Mesenchymal stem cell (in vitro differentiated cells and primary cell): Measurements from ENCODE around the gene GFAP.

ENCODE experiments used
- DNase-seq: peaks from one replicate; pipeline ENCODE4 v3.0.0-alpha.2; 2013
- H2AFZ ChIP-seq: one replicate; pipeline ENCODE4 v1.6.1; 2013; ENCODE audit warnings: low read depth, mild to moderate bottlenecking, control low read depth, inconsistent platforms, low read length, moderate library complexity
- H2AK5ac ChIP-seq: 2 replicates; pipeline ENCODE4 v1.6.1; 2013; ENCODE audit warnings: low read length, moderate library complexity, mild to moderate bottlenecking, inconsistent platforms; ENCODE audit not compliant: severe bottlenecking
- H2BK120ac ChIP-seq: one replicate; pipeline ENCODE4 v1.6.1; 2013; ENCODE audit warnings: low read depth, mild to moderate bottlenecking, inconsistent platforms, low read length, moderate library complexity
- H2BK12ac ChIP-seq, 2 experiments: one replicate each; pipeline ENCODE4 v1.6.1; 2013; ENCODE audit warnings: inconsistent platforms in 2 of 2, low read length in 2 of 2, mild to moderate bottlenecking in 2 of 2, moderate library complexity in 2 of 2, control low read depth in 1 of 2
- H2BK15ac ChIP-seq: one replicate; pipeline ENCODE4 v1.6.1; 2013; ENCODE audit warnings: mild to moderate bottlenecking, low read depth, inconsistent platforms; ENCODE audit not compliant: poor library complexity, severe bottlenecking
- H2BK5ac ChIP-seq: 2 replicates; pipeline ENCODE4 v1.6.1; 2013; ENCODE audit warnings: low read depth, mild to moderate bottlenecking, low read length, control low read depth, inconsistent platforms; ENCODE audit not compliant: poor library complexity, severe bottlenecking
- H3K14ac ChIP-seq, 2 experiments: one replicate each; pipeline ENCODE4 v1.6.1; 2013; ENCODE audit warnings: inconsistent platforms in 2 of 2, low read length in 2 of 2, control low read depth in 1 of 2, mild to moderate bottlenecking in 1 of 2, moderate library complexity in 1 of 2
- H3K18ac ChIP-seq, 2 experiments: one replicate each; pipeline ENCODE4 v1.6.1; 2013; ENCODE audit warnings: inconsistent platforms in 2 of 2, low read length in 2 of 2, control low read depth in 1 of 2, low read depth in 1 of 2, mild to moderate bottlenecking in 1 of 2
- H3K23ac ChIP-seq, 2 experiments: one replicate each; pipeline ENCODE4 v1.6.1; 2013; ENCODE audit warnings: inconsistent platforms in 2 of 2, low read length in 2 of 2, mild to moderate bottlenecking in 2 of 2, moderate library complexity in 2 of 2, control low read depth in 1 of 2
- H3K27ac ChIP-seq: 2 replicates; pipeline ENCODE4 v1.5.1; 2013; ENCODE audit warnings: mild to moderate bottlenecking, moderate library complexity, low read length, control low read depth, inconsistent platforms; ENCODE audit not compliant: poor library complexity, severe bottlenecking
- H3K27me3 ChIP-seq, 2 experiments: 2 replicates each; pipeline versions ENCODE4 v1.6.1 to v1.7.0; 2013; ENCODE audit warnings: low read length in 2 of 2, mild to moderate bottlenecking in 2 of 2, moderate library complexity in 2 of 2, control low read depth in 1 of 2, inconsistent platforms in 1 of 2; ENCODE audit not compliant: control insufficient read depth in 1 of 2, insufficient read depth in 1 of 2
- H3K36me3 ChIP-seq, 2 experiments: 2 replicates each; pipeline versions ENCODE4 v1.6.1 to v1.7.0; 2013; ENCODE audit warnings: low read length in 2 of 2, control low read depth in 1 of 2, inconsistent platforms in 1 of 2, low read depth in 1 of 2, mild to moderate bottlenecking in 1 of 2; ENCODE audit not compliant: insufficient read depth in 2 of 2, control insufficient read depth in 1 of 2
- H3K4ac ChIP-seq, 2 experiments: one replicate each; pipeline ENCODE4 v1.6.1; 2013; ENCODE audit warnings: inconsistent platforms in 2 of 2, low read length in 2 of 2, mild to moderate bottlenecking in 2 of 2, moderate library complexity in 2 of 2, control low read depth in 1 of 2, low read depth in 1 of 2
- H3K4me1 ChIP-seq: 2 replicates; pipeline ENCODE4 v1.6.1; 2013; ENCODE audit warnings: low read depth, low read length, control low read depth; ENCODE audit not compliant: control insufficient read depth, insufficient read depth
- H3K4me2 ChIP-seq: 2 replicates; pipeline ENCODE4 v1.6.1; 2013; ENCODE audit warnings: low read length, mild to moderate bottlenecking, inconsistent platforms; ENCODE audit not compliant: poor library complexity, severe bottlenecking
- H3K4me3 ChIP-seq, 2 experiments: 2 replicates each; pipeline versions ENCODE4 v1.5.1 to v1.7.0; 2013; ENCODE audit warnings: low read length in 2 of 2, mild to moderate bottlenecking in 2 of 2, control low read depth in 1 of 2, low read depth in 1 of 2; ENCODE audit not compliant: insufficient read depth in 1 of 2
- H3K79me1 ChIP-seq: replicated peaks from 2 replicates; pipeline ENCODE4 v1.6.1; 2013; ENCODE audit warnings: mild to moderate bottlenecking, control low read depth, low read length, inconsistent platforms; ENCODE audit not compliant: poor library complexity, severe bottlenecking
- H3K9ac ChIP-seq: 2 replicates; pipeline ENCODE4 v1.7.0; 2013; ENCODE audit warnings: mild to moderate bottlenecking, low read length, moderate library complexity
- H3K9me3 ChIP-seq: 2 replicates; pipeline ENCODE4 v1.7.0; 2013; ENCODE audit warnings: mild to moderate bottlenecking, low read length; ENCODE audit not compliant: control insufficient read depth
- H4K8ac ChIP-seq: one replicate; pipeline ENCODE4 v1.6.1; 2013; ENCODE audit warnings: inconsistent platforms, mild to moderate bottlenecking, low read length, moderate library complexity
- H4K91ac ChIP-seq: one replicate; pipeline ENCODE4 v1.6.1; 2013; ENCODE audit warnings: mild to moderate bottlenecking, low read length, inconsistent platforms
- WGBS: methylation state at CpG from one replicate; pipeline ENCODE4 v1.1.7; 2013; ENCODE audit warnings: mixed read lengths; 5-methylcytosine and 5-hydroxymethylcytosine counted together

The GFAP gene

GRCh38 chr17:44887971-44888954 is 27.0 kb downstream of the GFAP start:
- H2BK12ac ChIP-seq = no peak overlapping the region
- H4K8ac ChIP-seq = no peak overlapping the region
- no peaks in the 10 kb centered on the region for H3K27me3 ChIP-seq
- H4K91ac ChIP-seq = no peak overlapping the region
- no peak overlapping the region for H2BK15ac ChIP-seq
- no peak overlapping the region for H3K27ac ChIP-seq
- H3K23ac ChIP-seq = no peak overlapping the region
- no peak overlapping the region for H2BK5ac ChIP-seq
- H3K18ac ChIP-seq = no peak overlapping the region
- H3K36me3 ChIP-seq = peaks cover 32 to 72% of the 10 kb centered on the region in 2 experiments
- peaks cover 25% of the 10 kb centered on the region for H3K79me1 ChIP-seq
- no peak overlapping the region for H2AK5ac ChIP-seq
- no peak overlapping the region for H3K4me2 ChIP-seq
- no peaks in the 10 kb centered on the region for H3K9me3 ChIP-seq
- H3K9ac ChIP-seq = no peak overlapping the region
- H3K4ac ChIP-seq = no peak overlapping the region
- no peak overlapping the region for H2BK120ac ChIP-seq
- no peak overlapping the region for H3K4me3 ChIP-seq
- DNase-seq = no peak
- WGBS = 94% methylated on average over 10 of the region's 10 CpGs
- no peak overlapping the region for H3K14ac ChIP-seq
- H3K4me1 ChIP-seq = peaks cover 3% of the 10 kb centered on the region
- H2AFZ ChIP-seq = no peak overlapping the region

GRCh38 chr17:44887016-44887415 is 28.3 kb downstream of the GFAP start:
- Histone ChIP-seq H3K9me3 (no peaks in the 10 kb centered on the region), H3K23ac (no peak overlapping the region), H2AK5ac (no peak overlapping the region), H3K18ac (no peak overlapping the region), H2AFZ (no peak overlapping the region), H3K27me3 (no peaks in the 10 kb centered on the region), H2BK12ac (no peak overlapping the region), H3K79me1 (peaks cover 22% of the 10 kb centered on the region), H3K4me1 (peaks cover 3% of the 10 kb centered on the region), H2BK120ac (no peak overlapping the region), H3K4me2 (no peak overlapping the region), H3K9ac (no peak overlapping the region), H3K4ac (no peak overlapping the region), H2BK5ac (no peak overlapping the region), H4K8ac (no peak overlapping the region), H4K91ac (no peak overlapping the region), H3K4me3 (no peak overlapping the region), H3K14ac (no peak overlapping the region), H3K27ac (no peak overlapping the region), H2BK15ac (no peak overlapping the region), H3K36me3 (peaks cover 33 to 72% of the 10 kb centered on the region in 2 experiments)
- DNase-seq = no peak
- WGBS = 83% methylated on average over 1 of the region's 1 CpG

GRCh38 chr17:44884941-44885340 is 30.4 kb downstream of the GFAP start:
- Histone ChIP-seq H2BK12ac (no peak overlapping the region), H3K14ac (no peak overlapping the region), H3K79me1 (peaks cover 20% of the 10 kb centered on the region), H3K9ac (no peak overlapping the region), H3K4me3 (no peak overlapping the region), H3K27ac (no peak overlapping the region), H2BK120ac (no peak overlapping the region), H3K4ac (no peak overlapping the region), H4K91ac (no peak overlapping the region), H4K8ac (no peak overlapping the region), H3K4me1 (peaks cover 3% of the 10 kb centered on the region), H3K9me3 (no peaks in the 10 kb centered on the region), H3K4me2 (no peak overlapping the region), H2AK5ac (no peak overlapping the region), H3K18ac (no peak overlapping the region), H2BK15ac (no peak overlapping the region), H3K27me3 (no peaks in the 10 kb centered on the region), H2AFZ (no peak overlapping the region), H3K36me3 (peaks cover 40 to 81% of the 10 kb centered on the region in 2 experiments), H2BK5ac (no peak overlapping the region), H3K23ac (no peak overlapping the region)
- DNase-seq = no peak
- 97% methylated on average over 2 of the region's 2 CpGs for WGBS

GRCh38 chr17:44881145-44881544 is 34.2 kb downstream of the GFAP start:
- H3K4me2 ChIP-seq = no peak overlapping the region
- no peak overlapping the region for H2BK12ac ChIP-seq
- no peak overlapping the region for H3K14ac ChIP-seq
- no peak overlapping the region for H3K23ac ChIP-seq
- peaks cover 10% of the 10 kb centered on the region for H3K79me1 ChIP-seq
- no peak overlapping the region for H3K27ac ChIP-seq
- H3K9me3 ChIP-seq = no peaks in the 10 kb centered on the region
- no peak for DNase-seq
- H2AFZ ChIP-seq = no peak overlapping the region
- H3K27me3 ChIP-seq = no peaks in the 10 kb centered on the region
- WGBS = no CpG with 5 or more reads among the region's 4 CpGs
- peaks cover 47 to 89% of the 10 kb centered on the region in 2 experiments for H3K36me3 ChIP-seq
- no peak overlapping the region for H2BK5ac ChIP-seq
- H4K91ac ChIP-seq = no peak overlapping the region
- no peak overlapping the region for H2BK15ac ChIP-seq
- no peak overlapping the region for H2AK5ac ChIP-seq
- no peak overlapping the region for H4K8ac ChIP-seq
- no peak overlapping the region for H3K9ac ChIP-seq
- H3K4me3 ChIP-seq = no peak overlapping the region
- no peak overlapping the region for H2BK120ac ChIP-seq
- H3K18ac ChIP-seq = no peak overlapping the region
- H3K4me1 ChIP-seq = no peaks in the 10 kb centered on the region
- no peak overlapping the region for H3K4ac ChIP-seq
